Loucy (cell line): ENCODE data around the gene TXN2.
"Not testable (repeated sequence)": the region's sequence is repeated elsewhere in the genome, so short reads cannot be mapped to it uniquely, and the experiment has no call there.

Experiments
- H2AFZ ChIP-seq: fragments of 200-600 bp; sonication (generic); 2 replicates; pipeline ENCODE4 v1.6.0; 2016; ENCODE audit warnings: antibody characterized with exemption, mild to moderate bottlenecking, low read length, moderate library complexity
- H3F3A ChIP-seq: fragments of 200-600 bp; 2 replicates; pipeline ENCODE4 v1.6.0; 2016; ENCODE audit warnings: antibody characterized with exemption, low read depth, mild to moderate bottlenecking
- H3K27me3 ChIP-seq: fragments of 200-600 bp; sonication (generic); 2 replicates; pipeline ENCODE4 v1.6.1; 2014; ENCODE audit warnings: low read length, mild to moderate bottlenecking; ENCODE audit not compliant: insufficient read depth, poor library complexity, severe bottlenecking
- H3K36me3 ChIP-seq: fragments of 200-600 bp; sonication (generic); 2 replicates; pipeline ENCODE4 v1.6.1; 2016; ENCODE audit warnings: low read length; ENCODE audit not compliant: insufficient read depth
- H3K4me1 ChIP-seq: fragments of 200-600 bp; sonication (generic); 2 replicates; pipeline ENCODE4 v1.5.1; 2014; ENCODE audit warnings: low read length, mild to moderate bottlenecking; ENCODE audit not compliant: insufficient read depth, poor library complexity, severe bottlenecking
- H3K4me2 ChIP-seq: fragments of 200-600 bp; sonication (generic); 2 replicates; pipeline ENCODE4 v1.6.0; 2014; ENCODE audit warnings: antibody characterized with exemption, low read length, low read depth, mild to moderate bottlenecking; ENCODE audit not compliant: poor library complexity, severe bottlenecking
- H3K4me3 ChIP-seq: fragments of 200-600 bp; sonication (generic); 2 replicates; pipeline ENCODE4 v1.5.1; 2014; ENCODE audit warnings: low read length, mild to moderate bottlenecking, mixed read lengths; ENCODE audit not compliant: poor library complexity, severe bottlenecking
- H3K79me2 ChIP-seq: fragments of 200-600 bp; sonication (generic); 2 replicates; pipeline ENCODE4 v1.6.1; 2014; ENCODE audit warnings: low read length; ENCODE audit not compliant: insufficient read depth
- H3K9ac ChIP-seq: fragments of 200-600 bp; sonication (generic); 2 replicates; pipeline ENCODE4 v1.6.0; 2014; ENCODE audit warnings: mild to moderate bottlenecking, low read depth, low read length, moderate library complexity; ENCODE audit not compliant: poor library complexity, severe bottlenecking
- H3K9me2 ChIP-seq: fragments of 200-600 bp; sonication (generic); replicated peaks from 2 replicates; pipeline ENCODE4 v1.6.1; 2016; ENCODE audit warnings: low read depth, low read length, mixed read lengths
- H3K9me3 ChIP-seq: fragments of 200-600 bp; sonication (generic); 2 replicates; pipeline ENCODE4 v1.6.1; 2014; ENCODE audit warnings: mild to moderate bottlenecking, antibody characterized with exemption, low read length, low read depth; ENCODE audit not compliant: insufficient read depth
- H4K20me1 ChIP-seq: fragments of 200-600 bp; sonication (generic); 2 replicates; pipeline ENCODE4 v1.6.0; 2014; ENCODE audit warnings: antibody characterized with exemption, low read length, mild to moderate bottlenecking; ENCODE audit not compliant: insufficient read depth, poor library complexity, severe bottlenecking
- CTCF ChIP-seq: fragments of 200-600 bp; sonication (generic); conservative IDR thresholded peaks from 2 replicates; pipeline ENCODE4 v1.5.1; 2014; ENCODE audit warnings: mild to moderate bottlenecking, antibody characterized with exemption, low read length
- EZH2phosphoT487 ChIP-seq: fragments of 200-600 bp; IDR thresholded peaks from 2 replicates; pipeline ENCODE4 v1.6.1; 2018; ENCODE audit warnings: antibody characterized with exemption, mild to moderate bottlenecking, moderate library complexity, borderline replicate concordance

Gene TXN2

GRCh38 chr22:36431977-36432376, 49.5 kb downstream of the TXN2 start:
- no peak overlapping the region for H2AFZ ChIP-seq
- no peaks in the 10 kb centered on the region for H3K36me3 ChIP-seq
- H4K20me1 ChIP-seq: no peaks in the 10 kb centered on the region
- no peaks in the 10 kb centered on the region for H3K79me2 ChIP-seq
- H3K9me2 ChIP-seq: no peaks in the 10 kb centered on the region
- H3K9ac ChIP-seq: no peak overlapping the region
- H3K4me3 ChIP-seq: no peak overlapping the region
- H3K4me1 ChIP-seq: peaks cover 20% of the 10 kb centered on the region
- H3K4me2 ChIP-seq: no peak overlapping the region
- H3F3A ChIP-seq: no peaks in the 10 kb centered on the region
- no peak for TF ChIP-seq CTCF
- no peak for TF ChIP-seq EZH2phosphoT487
- no peaks in the 10 kb centered on the region for H3K27me3 ChIP-seq
- H3K9me3 ChIP-seq: no peaks in the 10 kb centered on the region

- Histone ChIP-seq H3K9ac (no peak overlapping the region), H3K79me2 (no peaks in the 10 kb centered on the region), H2AFZ (no peak overlapping the region), H3K4me3 (no peak overlapping the region), H4K20me1 (no peaks in the 10 kb centered on the region), H3F3A (no peaks in the 10 kb centered on the region), H3K9me2 (no peaks in the 10 kb centered on the region), H3K9me3 (no peaks in the 10 kb centered on the region), H3K4me1 (peaks cover 26% of the 10 kb centered on the region), H3K4me2 (no peak overlapping the region), H3K36me3 (no peaks in the 10 kb centered on the region), H3K27me3 (no peaks in the 10 kb centered on the region)
- TF ChIP-seq CTCF (no peak), EZH2phosphoT487 (no peak)
Observed at GRCh38 chr22:36430863-36431262, 50.6 kb downstream of the TXN2 start.

- H3K9ac ChIP-seq, H3K36me3 ChIP-seq, H3K9me3 ChIP-seq, H3K27me3 ChIP-seq, H3K4me3 ChIP-seq, H3K9me2 ChIP-seq, H3K79me2 ChIP-seq, H2AFZ ChIP-seq, H3K4me2 ChIP-seq, H3F3A ChIP-seq, H4K20me1 ChIP-seq: not testable (repeated sequence)
- H3K4me1 ChIP-seq: peaks cover 32% of the 10 kb centered on the region
Observed at GRCh38 chr22:36427952-36428351, 53.5 kb downstream of the TXN2 start.

- H3K4me2 ChIP-seq: peak overlapping the region; percentile 35
- no peaks in the 10 kb centered on the region for H3K27me3 ChIP-seq
- no peak for TF ChIP-seq EZH2phosphoT487
- TF ChIP-seq CTCF: no peak
- H2AFZ ChIP-seq: no peak overlapping the region
- H3K9ac ChIP-seq: peak overlapping the region; percentile 43
- no peaks in the 10 kb centered on the region for H3K9me3 ChIP-seq
- no peaks in the 10 kb centered on the region for H4K20me1 ChIP-seq
- no peaks in the 10 kb centered on the region for H3K9me2 ChIP-seq
- no peak overlapping the region for H3K4me3 ChIP-seq
- no peaks in the 10 kb centered on the region for H3K36me3 ChIP-seq
- H3K79me2 ChIP-seq: no peaks in the 10 kb centered on the region
- no peaks in the 10 kb centered on the region for H3F3A ChIP-seq
- H3K4me1 ChIP-seq: peaks cover 32% of the 10 kb centered on the region
Observed at GRCh38 chr22:36425977-36426523, 55.4 kb downstream of the TXN2 start.
